ENCODE results near the gene EMP2.
"Not testable (repeated sequence)": the region's sequence is repeated elsewhere in the genome, so short reads cannot be mapped to it uniquely, and the experiment has no call there.

Gene EMP2

DNA sequence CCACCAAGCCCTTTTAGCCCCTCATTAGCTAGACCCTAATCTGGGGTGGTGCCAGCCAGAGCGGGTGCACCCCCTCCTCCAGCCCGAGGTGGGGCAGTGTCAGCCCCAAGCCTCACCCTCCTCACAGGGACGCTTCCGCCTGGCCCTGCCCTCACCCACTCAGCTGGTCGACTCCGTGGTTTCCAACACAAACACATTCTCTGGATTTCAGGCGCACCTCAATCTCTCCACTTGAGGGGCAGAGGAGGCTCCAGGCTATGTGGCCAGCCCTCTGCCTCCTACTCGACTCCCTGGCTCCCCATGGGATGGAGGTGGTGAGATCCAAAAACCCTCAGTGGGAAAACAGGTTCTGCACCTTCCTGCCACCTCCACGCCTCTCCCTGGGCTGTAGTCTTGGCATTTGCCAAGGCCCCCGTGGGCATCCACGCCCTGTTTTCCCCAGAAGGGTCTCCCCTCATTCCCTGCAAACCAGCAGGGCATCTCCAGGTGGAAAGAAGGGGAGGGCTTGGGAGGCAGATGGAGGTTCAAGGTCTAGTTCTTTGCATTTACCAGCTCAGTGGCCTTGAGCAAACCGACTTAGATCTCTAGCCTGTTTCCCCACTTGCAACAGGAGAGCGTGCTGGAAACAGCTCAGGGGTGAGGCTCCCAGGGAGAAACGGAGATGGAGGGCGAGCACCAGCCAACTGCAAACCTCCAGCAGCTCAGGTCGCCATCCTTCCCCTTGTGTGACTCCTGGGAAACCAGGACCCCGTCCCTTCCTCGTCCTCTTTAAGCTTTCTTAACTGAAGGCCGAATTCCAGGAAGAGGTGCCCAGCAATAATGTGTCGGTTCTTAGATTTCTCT lies 1.7 kb downstream of the EMP2 start:
- DNase-seq (ENCODE audit: low read depth in 2 of 2), result no peak

DNA sequence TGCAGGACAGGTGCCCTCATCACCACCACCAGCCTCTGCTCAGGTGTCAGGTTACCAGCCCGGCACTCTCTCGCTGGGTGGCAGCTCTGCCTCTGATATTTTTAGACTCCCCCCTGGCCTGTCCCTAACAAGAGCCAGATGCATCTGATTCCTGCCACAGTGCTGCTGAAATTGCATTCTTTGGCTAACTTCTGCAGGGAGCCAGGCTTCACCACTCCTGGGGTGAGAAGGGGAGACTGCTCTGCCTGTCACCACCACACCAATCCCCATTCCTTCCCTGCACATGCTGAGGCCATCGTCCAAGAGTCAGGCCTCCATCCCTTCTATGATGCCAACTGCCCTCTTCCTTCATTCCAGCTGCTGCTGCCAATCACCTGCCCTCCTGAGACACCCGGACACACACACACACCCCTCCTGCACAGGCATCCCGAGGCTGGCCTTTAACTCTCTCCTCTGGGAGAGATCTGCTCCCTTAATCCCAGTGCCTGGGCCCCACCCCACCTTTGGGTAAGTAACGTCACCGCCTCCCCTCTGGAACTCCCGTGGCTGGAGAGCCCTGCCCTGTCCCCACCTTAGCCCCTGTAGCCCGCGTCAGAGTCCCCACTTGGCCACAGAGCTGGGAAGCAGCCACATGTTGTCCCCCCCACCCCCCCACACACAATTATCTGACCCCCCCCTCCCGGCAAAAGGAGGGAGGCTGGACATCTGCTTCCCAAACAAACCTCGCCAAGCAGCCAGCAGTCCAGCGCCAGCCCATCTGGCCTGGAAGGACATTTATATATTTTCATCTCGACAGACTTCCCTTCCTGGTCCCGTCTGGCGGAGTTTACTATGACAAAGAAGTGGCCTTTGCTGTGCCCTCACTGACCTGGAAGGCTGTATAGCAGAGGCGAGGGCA lies 2.8 kb downstream of the EMP2 start:
- DNase-seq (ENCODE audit: low read depth in 2 of 2), result no peak

DNA sequence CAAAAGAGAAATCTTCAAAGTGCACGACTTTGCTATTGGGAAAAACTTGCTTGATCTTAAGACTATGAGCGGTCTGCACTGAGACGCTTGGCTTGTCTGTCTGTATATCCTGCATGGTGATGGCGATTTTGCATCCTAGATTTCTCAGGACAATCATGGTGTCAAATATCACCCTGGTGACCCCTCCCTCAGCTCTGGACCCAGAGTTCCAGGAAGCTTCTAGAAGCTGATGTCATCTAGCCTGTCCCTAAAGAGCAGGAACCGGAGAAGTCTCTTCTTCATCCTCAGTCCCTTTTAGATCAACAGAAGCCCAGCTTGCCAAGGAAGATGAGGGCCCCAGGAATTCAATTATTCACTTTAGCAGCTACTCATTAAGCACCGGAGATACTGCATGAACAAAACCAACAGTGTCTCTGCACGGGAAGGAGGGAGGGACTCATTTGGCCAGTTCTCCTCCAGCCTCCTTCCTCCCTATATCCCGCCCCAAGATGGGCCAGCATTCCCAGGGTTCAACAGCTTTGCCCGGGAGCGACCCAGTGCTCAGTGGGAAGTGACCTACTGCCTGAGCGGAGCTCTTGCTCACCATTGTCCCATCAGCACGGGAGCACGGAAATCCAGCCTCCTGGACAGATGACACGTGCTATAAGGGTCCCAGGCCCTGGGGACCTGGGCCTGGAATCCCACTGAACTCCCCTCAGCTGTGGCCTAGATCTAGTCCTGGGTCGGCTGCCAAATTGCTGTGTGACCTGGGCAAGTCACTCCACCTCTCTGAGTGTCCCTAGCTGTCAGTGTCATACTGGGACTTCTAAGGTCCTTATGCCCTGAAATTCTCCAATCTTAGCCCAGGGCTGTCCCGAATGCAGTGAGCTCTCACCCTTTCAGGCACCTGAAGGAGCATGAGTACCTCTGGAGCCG lies 3.8 kb downstream of the EMP2 start:
- DNase-seq (ENCODE audit: low read depth in 2 of 2), result no peak

DNA sequence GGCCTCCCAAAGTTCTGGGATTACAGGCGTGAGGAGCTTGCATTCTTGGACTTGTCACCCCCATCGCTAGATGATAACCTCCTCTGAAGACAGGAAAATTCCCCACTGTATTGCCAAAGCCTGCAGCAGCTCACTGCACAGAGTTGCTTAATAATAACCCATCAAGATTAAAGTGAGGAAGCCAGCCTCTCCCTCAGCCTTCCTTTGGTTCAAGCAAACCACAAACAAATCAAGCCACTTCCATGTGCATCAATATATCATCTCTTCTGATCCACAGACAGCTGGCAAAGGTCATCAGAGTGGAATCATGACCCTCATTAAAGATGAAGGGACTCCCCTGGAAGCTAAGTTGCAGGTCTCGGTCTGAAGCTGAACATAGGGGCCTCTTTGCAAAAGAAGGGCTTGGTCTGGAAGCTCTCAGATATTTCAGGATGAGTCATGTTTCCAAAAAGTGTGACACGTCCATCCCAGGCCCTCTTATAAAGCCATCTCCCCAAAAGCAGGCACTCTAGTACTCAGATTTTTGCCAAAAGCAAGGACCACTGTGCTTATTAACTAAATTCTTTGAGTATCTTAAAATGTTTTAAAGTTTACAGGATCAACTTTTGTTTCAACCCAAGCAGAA lies 4.8 kb downstream of the EMP2 start:
- DNase-seq (ENCODE audit: low read depth in 2 of 2), result no peak

DNA sequence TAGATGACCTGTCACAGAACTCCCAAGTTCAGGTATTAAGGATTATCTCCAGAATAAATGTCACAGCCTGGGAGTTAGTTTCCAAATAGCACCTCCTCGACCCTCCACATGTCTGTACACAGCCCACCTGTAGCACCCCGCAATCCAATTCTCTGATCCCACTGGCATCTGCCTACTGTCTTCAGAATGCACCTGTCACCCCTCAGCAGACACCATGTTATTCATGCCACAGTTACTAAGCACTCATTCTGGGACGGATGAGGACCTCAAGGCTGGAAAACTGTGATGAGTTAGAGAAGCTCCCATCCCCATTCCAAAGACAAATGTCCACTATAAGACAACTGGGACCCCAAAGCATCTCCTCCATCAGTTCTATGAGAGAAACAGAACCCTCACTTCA lies 7.8 kb downstream of the EMP2 start:
- DNase-seq (ENCODE audit: low read depth in 2 of 2), result no peak

DNA sequence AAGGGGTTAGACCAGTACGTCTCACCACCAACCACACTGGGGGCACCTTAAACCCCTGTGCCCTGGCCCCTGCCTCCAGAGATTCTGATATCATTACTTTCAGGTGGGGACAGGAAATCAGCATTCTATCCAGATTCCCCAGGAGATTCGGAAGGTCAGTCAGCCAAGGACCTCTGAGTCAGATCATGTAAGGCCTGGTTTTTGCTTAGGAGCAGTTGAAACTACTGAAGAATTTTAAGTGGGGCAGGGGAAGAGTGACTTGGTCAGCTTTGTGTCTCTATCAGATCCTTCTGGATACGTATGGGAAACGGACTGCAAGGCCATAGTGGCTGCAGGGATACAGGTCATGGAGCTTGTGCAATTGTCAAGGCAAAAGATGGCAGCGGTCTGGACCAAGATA lies 9.0 kb downstream of the EMP2 start:
- DNase-seq (ENCODE audit: low read depth in 2 of 2), result no peak

DNA sequence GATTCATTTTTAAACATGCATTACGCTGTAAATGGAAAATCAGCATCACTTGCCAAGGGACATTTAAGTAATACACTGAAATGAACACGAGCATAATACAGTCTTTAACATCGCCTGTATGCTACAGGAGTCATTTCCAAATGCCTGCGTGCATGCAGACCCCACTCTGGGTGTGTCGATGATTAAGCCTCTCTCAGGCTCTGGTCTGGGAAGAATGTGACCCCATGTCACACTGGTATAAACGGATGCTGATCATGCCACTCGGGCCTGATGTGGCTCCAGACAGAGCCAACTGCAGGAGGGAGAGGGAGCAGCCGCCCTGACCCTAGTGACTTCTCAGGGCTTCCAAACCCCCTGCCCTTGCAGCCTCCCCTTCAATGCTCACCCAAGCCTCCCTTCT lies 10.8 kb downstream of the EMP2 start:
- no peak for DNase-seq (ENCODE audit: low read depth in 2 of 2)

DNA sequence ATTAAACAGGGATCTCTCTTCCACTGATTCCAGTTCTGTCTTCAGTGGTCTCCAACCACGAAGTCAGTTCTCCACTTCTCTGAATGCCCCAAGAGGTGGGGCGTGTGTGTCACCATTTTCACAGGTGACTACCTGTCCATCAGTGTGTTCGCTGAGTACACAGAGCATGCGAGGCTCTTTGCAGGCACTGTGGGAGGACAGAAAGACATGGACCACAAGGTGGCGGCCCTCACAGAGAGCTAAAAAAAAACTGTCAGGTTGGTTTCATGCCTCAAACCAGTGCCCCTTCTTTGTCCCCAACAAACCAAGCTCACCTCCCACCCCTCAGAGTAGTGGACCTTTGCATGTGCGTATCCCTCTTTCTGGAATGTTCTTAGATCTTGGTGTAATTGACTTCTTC lies 13.8 kb downstream of the EMP2 start:
- DNase-seq (ENCODE audit: low read depth in 2 of 2), result no peak

DNA sequence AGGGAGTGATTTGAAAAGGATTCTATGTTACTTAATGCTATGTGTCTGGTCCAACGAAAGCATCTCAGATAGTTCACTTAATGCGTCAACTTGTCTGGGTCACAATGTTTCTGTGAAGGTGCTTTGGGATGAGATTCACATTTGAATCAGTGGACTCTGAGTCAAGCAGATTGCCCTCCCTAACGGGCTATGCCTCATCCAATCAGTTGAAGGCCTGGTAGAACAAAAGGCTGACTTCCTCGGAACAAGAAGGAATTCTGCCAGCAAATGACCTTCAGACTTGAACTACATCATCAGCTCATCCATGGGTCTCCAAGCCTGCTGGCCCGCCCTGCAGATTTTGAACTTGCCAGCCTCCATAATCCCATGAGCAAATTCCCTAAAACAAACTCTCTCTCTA lies 15.2 kb downstream of the EMP2 start:
- no peak for DNase-seq (ENCODE audit: low read depth in 2 of 2)

DNA sequence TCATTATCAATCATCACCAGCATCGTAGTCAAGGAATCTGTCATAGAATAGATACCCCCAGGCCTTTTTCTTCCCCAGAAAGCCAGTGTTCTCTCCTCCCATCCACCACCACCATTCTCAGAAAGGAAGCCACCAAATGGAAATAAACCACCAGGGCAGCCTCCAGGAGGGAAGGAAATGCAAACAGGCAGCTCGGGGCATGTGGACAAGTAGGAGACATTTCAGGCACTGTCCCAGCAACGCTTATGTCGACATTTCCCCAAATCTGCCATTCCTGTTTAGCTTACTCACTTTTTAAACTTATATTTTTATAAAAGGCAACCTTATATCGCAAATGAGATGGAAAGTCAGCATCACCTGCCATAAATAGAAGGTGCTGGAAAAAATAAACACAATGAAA lies 15.8 kb downstream of the EMP2 start:
- DNase-seq (ENCODE audit: low read depth in 2 of 2), result no peak

DNA sequence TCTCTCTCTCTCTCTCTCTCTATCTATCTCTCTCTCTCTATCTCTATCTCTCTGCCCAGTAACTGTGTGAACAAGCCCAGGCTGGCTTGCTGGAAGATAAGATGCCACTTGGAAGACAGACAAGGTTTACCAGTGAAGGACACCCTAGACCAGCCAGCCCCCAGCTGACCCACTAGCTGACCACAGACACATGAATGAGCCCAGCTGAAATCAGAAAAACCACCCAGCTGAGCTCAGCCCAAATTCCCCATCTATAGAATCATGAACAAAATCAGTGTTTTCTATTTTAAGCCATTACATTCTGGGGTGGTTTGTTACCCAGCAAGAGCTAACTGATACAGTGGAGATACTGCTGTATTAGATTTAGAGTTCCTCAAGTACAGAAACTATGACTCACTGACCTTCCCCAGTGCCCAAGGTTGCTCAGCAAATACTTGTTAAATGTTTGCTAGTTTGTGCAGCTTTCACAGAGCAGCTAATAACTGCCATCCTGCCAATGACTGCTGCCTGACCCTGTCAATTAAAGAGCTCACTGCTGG lies 18.0 kb downstream of the EMP2 start:
- DNase-seq (ENCODE audit: low read depth in 2 of 2), result no peak

DNA sequence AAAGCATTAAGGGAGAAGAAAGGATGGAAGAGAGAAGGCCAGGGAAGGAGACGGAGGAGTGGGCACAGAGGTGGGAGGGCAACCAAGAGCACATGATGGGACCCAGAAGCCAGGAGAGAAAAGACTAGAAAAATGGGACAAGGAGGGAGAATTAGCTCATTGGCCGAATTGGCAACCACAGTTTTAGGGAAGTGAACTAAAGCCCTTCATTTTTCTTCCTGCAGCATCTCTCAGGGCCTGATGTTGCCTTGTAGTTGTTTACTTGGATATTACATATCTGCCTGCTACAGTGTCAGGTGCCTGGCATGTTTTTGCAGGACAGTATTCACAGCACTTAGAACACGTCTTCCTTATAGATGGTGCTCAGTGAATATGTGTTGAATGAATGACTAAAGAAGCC lies 19.0 kb downstream of the EMP2 start:
- no peak for DNase-seq (ENCODE audit: low read depth in 2 of 2)

DNA sequence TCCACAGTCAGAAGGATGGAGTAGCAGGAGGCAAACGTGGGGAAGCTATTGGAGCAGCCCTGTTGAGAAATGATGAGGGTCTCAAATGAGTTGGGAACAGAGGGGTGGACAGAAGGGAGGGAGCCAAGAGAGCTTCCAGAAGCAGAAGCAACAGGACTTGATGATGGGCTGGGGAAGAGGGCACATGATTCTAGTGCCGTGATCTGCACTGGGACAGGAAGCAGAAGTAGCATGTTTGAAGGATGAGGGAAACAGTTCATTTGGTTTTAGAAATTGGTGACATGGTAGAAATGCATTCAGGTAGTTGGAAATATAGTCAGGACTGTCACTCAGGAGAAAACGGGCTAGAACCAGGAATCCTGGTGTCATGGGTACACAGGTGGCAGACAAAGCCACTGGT lies 19.4 kb downstream of the EMP2 start:
- no peak for DNase-seq (ENCODE audit: low read depth in 2 of 2)

DNA sequence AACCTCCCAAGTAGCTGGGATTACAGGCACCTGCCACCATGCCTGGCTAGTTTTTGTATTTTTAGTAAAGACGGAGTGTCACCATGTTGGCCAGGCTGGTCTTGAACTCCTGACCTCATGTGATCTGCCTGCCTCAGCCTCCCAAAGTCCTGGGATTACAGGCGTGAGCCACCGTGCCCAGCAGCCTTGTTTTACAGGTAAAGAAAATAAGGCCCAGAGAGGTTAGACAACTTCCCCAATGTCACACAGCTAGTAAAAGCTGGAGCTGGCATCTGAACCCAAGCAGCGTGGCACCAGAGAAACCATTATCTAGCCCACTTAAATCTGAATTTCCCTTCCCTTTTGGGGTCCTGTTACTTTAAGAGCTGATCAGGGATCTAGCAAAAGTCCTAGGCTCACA lies 20.6 kb downstream of the EMP2 start:
- DNase-seq (ENCODE audit: low read depth in 2 of 2), result not testable (repeated sequence)

DNA sequence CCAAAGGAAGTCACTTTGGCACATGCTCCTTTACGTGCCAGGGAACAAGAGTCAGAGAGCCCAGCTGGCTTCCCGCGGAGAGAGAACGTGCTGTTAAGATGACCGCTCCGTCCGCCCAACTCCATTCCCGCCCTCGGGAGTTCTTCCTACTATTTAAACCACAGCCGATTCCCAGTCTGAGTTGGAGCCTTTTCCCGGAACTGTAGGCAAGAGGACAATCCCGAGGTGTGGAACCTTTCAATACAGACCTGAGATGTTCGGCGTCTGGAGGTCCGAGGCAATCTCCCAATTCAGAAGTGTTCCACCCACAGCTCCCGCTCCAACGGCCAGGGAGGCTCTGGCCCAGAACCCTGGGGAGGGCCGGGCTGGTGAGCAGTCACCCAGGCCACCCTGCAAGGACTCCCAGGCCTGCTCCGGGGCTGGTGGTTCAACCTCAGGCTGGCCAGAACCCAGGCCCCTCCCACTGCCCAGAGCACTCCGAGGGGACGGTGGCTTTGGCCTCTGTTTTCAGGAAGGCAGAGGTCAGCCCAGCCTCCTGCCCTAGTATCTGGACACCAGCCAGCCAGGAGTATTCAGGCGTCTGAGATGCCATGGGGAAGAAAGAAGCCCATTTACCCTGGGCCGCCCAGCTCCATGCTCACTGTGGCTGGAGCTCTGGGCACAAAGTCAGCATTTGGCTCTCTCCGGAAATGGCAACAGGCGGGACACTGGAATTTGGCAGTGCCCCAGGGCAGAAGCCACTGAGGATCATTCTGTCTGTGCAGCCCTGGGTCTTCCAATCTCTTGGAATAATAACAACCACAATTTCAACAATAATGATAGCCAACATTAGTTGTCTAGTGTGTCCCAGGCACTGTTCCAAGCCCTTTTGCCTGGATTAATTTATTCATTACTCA lies 21.4 kb downstream of the EMP2 start:
- no peak for DNase-seq (ENCODE audit: low read depth in 2 of 2)

DNA sequence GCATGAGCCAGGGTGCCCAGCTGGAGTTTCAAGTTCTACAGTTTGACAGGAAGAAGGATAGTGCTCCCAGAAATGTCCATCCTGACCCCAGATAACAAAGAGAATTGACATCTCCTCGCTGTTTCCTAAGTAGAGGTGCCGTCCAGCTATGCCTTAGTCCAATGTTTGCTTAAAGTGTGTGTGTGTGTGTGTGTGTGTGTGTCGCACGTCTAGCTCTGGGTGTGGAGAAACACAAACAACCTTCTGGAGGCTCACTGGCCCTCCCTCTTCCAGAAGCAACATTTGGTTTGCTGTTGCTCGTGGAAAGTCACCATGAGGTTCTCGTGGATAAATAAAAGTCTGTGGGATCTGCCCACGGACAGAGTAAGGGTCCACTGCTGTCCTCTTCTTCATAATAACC lies 22.1 kb downstream of the EMP2 start:
- DNase-seq (ENCODE audit: low read depth in 2 of 2), result no peak

DNA sequence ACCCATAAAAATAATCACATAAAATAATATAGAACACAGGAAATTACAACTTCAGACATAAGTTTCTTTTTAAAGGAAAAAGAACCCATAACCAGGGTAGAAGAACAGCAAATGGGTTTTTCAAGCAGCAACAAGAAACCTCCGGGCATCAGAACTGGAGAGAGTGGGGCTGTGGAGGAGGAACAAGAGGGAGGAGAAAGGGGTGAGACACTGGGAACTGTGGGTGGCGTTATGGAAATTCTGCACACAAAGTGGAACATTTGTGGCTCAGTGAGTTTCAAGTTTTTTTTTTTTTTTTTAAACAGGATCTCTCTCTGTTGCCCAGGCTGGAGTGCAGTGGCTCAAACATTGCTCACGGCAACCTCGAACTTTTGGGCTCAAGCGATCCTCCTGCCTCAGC lies 22.6 kb downstream of the EMP2 start:
- DNase-seq (ENCODE audit: low read depth in 2 of 2), result no peak

DNA sequence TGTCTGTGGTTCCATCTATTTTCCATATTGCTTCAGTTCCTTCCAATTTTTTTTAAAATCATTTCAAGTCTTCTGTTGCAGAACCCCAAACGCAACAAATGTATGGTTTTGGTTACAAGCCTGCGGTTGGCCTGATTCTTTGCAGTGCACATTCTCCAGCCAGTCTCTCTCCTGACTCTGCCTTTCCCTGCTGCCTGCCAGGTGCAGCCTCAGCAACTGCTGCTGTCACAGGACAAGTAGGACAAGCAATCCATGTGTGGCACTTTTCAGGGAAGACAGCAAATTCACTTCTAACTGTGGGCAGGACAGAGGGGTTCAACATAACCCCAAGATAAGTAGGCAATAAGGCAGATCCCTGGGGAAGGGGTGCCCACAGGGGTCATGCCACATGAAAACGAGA lies 24.2 kb downstream of the EMP2 start:
- no peak for DNase-seq (ENCODE audit: low read depth in 2 of 2)

DNA sequence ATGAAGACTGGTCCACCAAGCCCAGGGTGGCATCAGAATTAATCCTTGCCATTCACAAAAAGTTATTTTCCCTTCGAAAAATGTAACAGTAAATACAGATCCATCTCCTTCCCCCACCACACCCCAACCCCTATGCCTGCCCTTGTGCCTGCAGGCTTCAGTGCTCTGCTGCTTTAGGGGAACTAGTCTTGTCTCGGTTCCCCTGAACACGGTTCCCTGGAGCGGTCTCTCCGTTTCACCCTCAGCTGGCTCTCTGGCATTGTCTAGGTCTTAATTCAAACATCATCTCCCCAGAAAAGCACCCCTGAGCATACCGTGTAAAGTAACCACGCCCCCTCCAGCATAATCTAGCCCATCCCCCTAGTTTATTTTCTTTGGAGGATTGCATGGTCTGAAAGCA lies 25.8 kb downstream of the EMP2 start:
- no peak for DNase-seq (ENCODE audit: low read depth in 2 of 2)

DNA sequence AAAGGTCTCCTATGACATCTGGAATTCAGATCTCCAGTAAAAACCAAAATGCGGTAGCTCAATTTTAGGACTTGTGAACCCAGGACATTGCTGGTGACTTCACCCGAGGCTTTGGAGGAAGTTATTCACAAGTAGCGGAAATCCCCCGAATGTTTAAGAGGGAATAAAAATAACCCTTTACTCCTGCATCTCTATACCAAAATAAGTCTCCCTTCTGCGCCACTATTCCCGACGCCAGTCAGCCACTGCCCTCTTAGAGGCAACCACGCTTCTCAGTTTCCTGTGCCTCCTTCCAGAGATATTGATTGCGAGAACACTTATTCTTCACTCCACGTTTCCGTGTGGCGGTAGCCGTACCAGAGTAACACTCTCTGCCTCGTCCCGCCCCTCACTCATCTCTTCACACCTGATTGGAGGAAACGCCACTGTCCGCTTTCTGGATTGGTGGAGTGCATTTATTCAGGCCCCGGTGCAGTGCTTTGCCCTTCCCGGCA lies 27.4 kb downstream of the EMP2 start:
- peak in 1 of 2 donors; percentile 9 for DNase-seq (ENCODE audit: low read depth in 2 of 2)
